Naive B cell (primary cell): ENCODE measurements around the gene LONP1. TPM values are rescaled to one million over a fixed set of nuclear protein-coding genes. Genes with fewer than 3 reads are reported as not detected.
A peak's percentile ranks its signal among the peaks of the same experiment; 100 is the strongest.

Source experiments
- ATAC-seq, 2 donors: fragments of 150-1000 bp; cut with Tn5 transposase; 2 replicates each; pipeline ENCODE4 v1.10.0; 2021; ENCODE audit warnings: low read depth in 2 of 2, mild to moderate bottlenecking in 2 of 2, moderate library complexity in 2 of 2
- DNase-seq: peaks from one replicate; pipeline ENCODE4 v3.0.0; 2022
- H3K27ac Mint-ChIP-seq, 6 donors: one replicate each; pipeline ENCODE4 v1.8.0; 2020 to 2022; ENCODE audit warnings: mild to moderate bottlenecking in 6 of 6, mixed read lengths in 6 of 6, moderate library complexity in 5 of 6, inconsistent platforms in 2 of 6
- H3K27me3 Mint-ChIP-seq, 3 donors: one replicate each; pipeline ENCODE4 v1.8.0; 2021 to 2022; ENCODE audit warnings: mixed read lengths in 3 of 3, mild to moderate bottlenecking in 1 of 3
- H3K36me3 Mint-ChIP-seq, 2 donors: one replicate each; pipeline ENCODE4 v1.8.0; 2020 to 2022; ENCODE audit warnings: mixed read lengths in 2 of 2, inconsistent platforms in 1 of 2, mild to moderate bottlenecking in 1 of 2
- H3K4me1 Mint-ChIP-seq, 3 donors: one replicate each; pipeline ENCODE4 v1.8.0; 2020 to 2022; ENCODE audit warnings: mixed read lengths in 3 of 3, inconsistent platforms in 1 of 3, mild to moderate bottlenecking in 1 of 3, moderate library complexity in 1 of 3
- H3K4me3 Mint-ChIP-seq, 8 donors: one replicate each; pipeline ENCODE4 v1.8.0; 2020 to 2022; ENCODE audit warnings: mild to moderate bottlenecking in 8 of 8, mixed read lengths in 8 of 8, moderate library complexity in 8 of 8, inconsistent platforms in 2 of 8
- H3K9me3 Mint-ChIP-seq, 7 donors: one replicate each; pipeline ENCODE4 v1.8.0; 2020 to 2022; ENCODE audit warnings: mixed read lengths in 7 of 7, mild to moderate bottlenecking in 5 of 7, inconsistent platforms in 2 of 7, moderate library complexity in 1 of 7
- polyA plus RNA-seq, 6 donors: library from polyadenylated mRNA; unstranded; fragments of 300-500 nt; fragmentation: Illumina TruSeq; gene quantifications; one replicate each; pipeline ENCODE4 v1.2.3, GENCODE V29; 2021; ENCODE audit warnings: low read depth in 6 of 6

Gene LONP1
- polyA plus RNA-seq, 6 donors from 2014 or later = 16.7 to 40.6 (median 21.7) TPM

DNA sequence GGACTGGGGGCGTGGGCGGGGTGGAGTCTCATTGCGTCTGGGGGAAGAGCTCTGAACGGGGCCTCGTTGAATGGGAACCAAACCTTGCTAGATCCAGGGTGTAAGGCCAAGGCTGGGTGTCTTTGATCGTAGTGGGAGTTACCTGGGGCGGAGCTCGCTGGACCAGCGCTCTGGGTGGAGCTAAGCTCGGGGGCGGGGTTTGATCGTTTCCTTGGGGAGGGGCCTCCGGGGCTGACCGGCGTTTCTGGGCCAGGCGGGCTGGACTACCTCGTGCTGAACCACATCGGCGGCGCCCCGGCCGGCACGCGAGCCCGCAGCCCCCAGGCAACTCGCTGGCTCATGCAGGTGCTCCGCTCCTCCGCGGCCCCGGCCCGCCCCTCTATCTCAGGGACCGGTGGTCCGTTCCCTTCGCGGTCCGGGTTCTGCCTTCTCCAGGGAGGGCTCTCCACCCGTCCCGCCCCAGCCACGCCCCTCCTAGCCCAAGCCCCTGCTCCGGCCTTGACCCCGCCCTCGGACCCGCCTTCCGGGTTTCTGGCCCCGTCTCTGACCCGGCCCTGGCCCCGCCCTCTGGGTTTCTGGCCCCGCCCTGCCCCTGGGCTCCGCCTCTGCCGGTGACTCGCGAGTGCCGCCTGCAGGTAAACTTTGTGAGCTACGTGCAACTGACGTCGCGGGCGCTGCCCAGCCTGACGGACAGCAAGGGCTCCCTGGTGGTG, 33.1 kb downstream of the LONP1 start:
- DNase-seq = peak; percentile 95
- peak overlapping the region; percentile 81 to 93 (median 87) for H3K4me3 Mint-ChIP-seq

DNA sequence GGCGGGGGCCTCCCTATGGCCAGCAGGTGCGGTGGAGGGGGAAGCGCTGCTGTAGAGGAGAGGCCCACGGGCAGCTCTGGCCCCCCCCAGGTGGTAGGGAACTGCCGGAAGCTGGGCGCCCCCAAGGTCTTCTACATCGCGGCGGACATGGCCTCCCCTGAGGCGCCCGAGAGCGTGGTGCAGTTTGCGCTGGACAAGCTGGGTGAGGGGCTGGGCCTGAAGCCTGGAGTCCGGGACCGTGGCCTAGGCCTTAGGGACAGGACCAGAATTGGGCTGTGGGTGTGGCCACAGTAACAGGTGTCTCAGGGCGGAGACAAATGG, 33.7 kb downstream of the LONP1 start:
- peaks cover 33 to 45% (median 44%) of the 10 kb centered on the region in 3 donors for H3K4me1 Mint-ChIP-seq
- DNase-seq (no peak), ATAC-seq (no peak)
- H3K36me3 Mint-ChIP-seq = no peaks in the 10 kb centered on the region
- H3K27me3 Mint-ChIP-seq = no peaks in the 10 kb centered on the region
- H3K27ac Mint-ChIP-seq = peak overlapping the region; percentile 86 to 97 (median 95)
- peaks cover 0 to 7% (median 0%) of the 10 kb centered on the region in 7 donors for H3K9me3 Mint-ChIP-seq
- H3K4me3 Mint-ChIP-seq = peak overlapping the region; percentile 81 to 93 (median 87)

More for the DNA sequence above, 33.1 kb downstream of the LONP1 start:
- Mint-ChIP-seq H3K4me1 (peaks cover 27 to 40% (median 39%) of the 10 kb centered on the region in 3 donors), H3K36me3 (no peaks in the 10 kb centered on the region), H3K27ac (peak overlapping the region; percentile 86 to 97 (median 95)), H3K9me3 (peaks cover 0 to 3% (median 0%) of the 10 kb centered on the region in 7 donors), H3K27me3 (no peaks in the 10 kb centered on the region)
- peak; percentile 65 to 66 for ATAC-seq

DNA sequence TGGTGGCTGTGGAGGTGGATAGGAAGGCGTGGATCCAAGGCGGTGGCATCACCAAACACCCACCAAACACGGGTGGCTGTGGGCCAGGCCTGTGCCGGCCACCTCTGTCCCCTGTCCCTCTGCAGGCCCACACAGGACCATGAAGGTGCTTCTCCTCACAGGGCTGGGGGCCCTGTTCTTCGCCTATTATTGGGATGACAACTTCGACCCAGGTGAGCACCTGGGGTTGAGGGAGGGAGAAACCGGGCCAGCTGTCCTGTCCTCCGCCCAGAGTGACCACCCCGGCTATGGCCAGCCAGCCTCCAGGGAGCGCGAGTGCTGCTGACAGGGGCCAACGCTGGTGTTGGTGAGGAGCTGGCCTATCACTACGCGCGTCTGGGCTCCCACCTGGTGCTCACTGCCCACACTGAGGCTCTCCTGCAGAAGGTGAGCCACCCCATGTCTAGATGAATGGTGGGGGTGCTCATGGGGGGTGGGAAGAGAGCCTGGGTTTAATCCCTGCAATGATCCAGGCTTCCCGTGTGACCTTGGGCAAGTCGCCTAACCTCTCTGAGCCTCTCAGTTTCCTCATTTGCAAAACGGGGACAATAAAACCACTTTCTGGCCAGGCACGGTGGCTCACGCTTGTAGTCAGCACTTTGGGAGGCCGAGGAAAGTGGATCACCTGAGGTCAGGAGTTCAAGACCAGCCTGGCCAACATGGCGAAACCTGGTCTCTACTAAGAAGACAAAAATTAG, 35.1 kb downstream of the LONP1 start:
- H3K36me3 Mint-ChIP-seq = no peaks in the 10 kb centered on the region
- DNase-seq (no peak), ATAC-seq (no peak)
- no peaks in the 10 kb centered on the region for H3K27me3 Mint-ChIP-seq
- H3K4me3 Mint-ChIP-seq = peak overlapping the region in 3 of 8 donors; percentile 25 to 54 (median 38)
- no peak overlapping the region for H3K27ac Mint-ChIP-seq
- peaks cover 0 to 7% (median 0%) of the 10 kb centered on the region in 7 donors for H3K9me3 Mint-ChIP-seq
- peaks cover 28 to 39% (median 38%) of the 10 kb centered on the region in 3 donors for H3K4me1 Mint-ChIP-seq

DNA sequence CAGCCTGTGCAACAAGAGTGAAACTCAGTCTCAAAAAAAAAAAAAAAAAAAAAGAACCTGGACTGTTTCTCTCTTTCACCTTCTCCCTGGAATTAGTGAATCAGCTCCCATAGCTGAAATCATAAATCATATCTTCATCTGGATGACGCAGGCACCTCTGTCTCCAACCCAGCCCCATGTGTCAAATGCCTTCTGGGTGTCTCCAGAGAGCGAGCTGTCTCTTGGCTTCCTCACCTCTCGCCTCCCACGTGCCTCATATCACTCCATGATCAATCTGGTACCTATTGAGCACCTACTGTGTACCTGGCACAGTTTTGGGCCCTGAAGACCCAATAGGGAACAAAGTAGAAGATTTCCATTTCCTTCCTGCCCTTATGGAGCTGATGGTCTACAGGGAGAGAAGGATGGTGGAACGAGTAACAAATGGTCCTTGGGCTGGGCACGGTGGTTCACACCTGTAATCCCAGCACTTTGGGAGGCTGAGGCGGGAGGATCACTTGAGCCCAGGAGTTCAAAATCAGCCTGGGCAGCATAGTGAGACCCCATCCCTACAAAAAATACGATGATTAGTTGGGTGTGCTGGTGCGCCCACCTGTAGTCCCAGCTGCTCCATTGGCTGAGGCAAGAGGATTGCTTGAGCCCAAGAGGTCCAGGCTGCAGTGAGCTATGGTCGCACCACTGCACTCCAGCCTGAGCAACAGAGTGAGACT, 36.6 kb downstream of the LONP1 start:
- Mint-ChIP-seq H3K36me3 (no peaks in the 10 kb centered on the region), H3K27me3 (no peaks in the 10 kb centered on the region), H3K27ac (peak overlapping the region in 3 of 6 donors; percentile 38 to 86 (median 80)), H3K9me3 (peaks cover 0 to 6% (median 0%) of the 10 kb centered on the region in 7 donors), H3K4me3 (peak overlapping the region in 5 of 8 donors; percentile 29 to 66 (median 53)), H3K4me1 (peaks cover 30 to 46% (median 38%) of the 10 kb centered on the region in 3 donors)
- DNase-seq (no peak), ATAC-seq (no peak)

DNA sequence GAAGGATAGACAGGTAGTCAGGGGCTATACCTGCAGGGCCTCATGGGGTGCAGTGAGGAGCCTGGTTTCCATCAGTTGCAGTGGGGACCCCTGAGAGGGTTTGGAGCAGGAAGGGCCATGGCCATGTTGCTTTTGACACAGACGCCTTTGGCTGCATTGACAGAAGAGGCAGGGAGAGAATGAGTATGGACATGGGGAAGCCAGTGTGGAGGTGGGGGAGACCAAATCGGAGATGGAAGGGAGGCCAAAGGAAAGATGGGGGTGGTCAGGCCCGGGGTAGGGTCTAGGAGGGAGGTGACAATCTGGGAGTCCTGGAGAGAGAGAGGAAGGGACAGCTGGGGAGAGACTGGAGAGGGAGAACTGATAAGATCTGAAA, 37.9 kb downstream of the LONP1 start:
- peaks cover 0 to 5% (median 0%) of the 10 kb centered on the region in 7 donors for H3K9me3 Mint-ChIP-seq
- DNase-seq (no peak), ATAC-seq (no peak)
- H3K4me3 Mint-ChIP-seq = peak overlapping the region; percentile 73 to 89 (median 82)
- H3K27me3 Mint-ChIP-seq = no peaks in the 10 kb centered on the region
- peaks cover 28 to 43% (median 35%) of the 10 kb centered on the region in 3 donors for H3K4me1 Mint-ChIP-seq
- H3K36me3 Mint-ChIP-seq = no peaks in the 10 kb centered on the region
- H3K27ac Mint-ChIP-seq = peak overlapping the region in 5 of 6 donors; percentile 70 to 96 (median 92)

DNA sequence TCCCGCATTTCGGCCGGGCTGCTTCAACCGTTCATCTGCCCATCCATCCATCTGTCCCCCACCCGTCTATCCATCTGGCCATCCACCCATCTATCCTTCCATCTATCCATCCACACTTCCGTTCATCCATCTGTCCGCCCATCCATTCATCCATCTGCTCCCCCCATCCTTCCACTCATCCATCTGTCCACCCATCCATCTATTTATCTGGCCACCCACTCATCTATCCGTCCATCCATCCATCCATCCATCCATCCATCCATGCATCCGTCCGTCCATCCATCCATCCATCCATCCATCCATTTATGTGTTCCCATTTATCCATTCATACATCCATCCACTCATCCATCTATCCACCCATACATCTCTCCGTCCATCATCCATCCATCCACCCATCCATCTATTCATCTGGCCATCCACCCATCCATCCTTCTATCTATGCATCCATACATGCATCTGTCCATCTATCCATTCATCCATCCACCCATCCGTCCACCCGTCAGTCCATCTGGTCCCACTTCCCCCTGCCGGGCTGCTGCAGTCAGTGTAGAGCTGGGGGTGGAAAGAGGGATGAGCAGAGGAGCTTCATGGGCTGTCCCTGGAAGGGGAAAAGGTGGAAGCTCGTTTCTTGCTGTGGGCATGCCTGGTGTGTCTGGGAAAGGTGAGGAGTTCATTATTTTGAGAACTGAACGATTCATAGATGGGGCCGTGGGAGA, 38.4 kb downstream of the LONP1 start:
- ATAC-seq (no peak), DNase-seq (no peak)
- Mint-ChIP-seq H3K4me1 (peaks cover 28 to 42% (median 32%) of the 10 kb centered on the region in 3 donors), H3K27ac (peak overlapping the region; percentile 11 to 96 (median 91)), H3K9me3 (peaks cover 0 to 5% (median 0%) of the 10 kb centered on the region in 7 donors), H3K4me3 (peak overlapping the region; percentile 73 to 91 (median 86)), H3K36me3 (no peaks in the 10 kb centered on the region), H3K27me3 (no peaks in the 10 kb centered on the region)

DNA sequence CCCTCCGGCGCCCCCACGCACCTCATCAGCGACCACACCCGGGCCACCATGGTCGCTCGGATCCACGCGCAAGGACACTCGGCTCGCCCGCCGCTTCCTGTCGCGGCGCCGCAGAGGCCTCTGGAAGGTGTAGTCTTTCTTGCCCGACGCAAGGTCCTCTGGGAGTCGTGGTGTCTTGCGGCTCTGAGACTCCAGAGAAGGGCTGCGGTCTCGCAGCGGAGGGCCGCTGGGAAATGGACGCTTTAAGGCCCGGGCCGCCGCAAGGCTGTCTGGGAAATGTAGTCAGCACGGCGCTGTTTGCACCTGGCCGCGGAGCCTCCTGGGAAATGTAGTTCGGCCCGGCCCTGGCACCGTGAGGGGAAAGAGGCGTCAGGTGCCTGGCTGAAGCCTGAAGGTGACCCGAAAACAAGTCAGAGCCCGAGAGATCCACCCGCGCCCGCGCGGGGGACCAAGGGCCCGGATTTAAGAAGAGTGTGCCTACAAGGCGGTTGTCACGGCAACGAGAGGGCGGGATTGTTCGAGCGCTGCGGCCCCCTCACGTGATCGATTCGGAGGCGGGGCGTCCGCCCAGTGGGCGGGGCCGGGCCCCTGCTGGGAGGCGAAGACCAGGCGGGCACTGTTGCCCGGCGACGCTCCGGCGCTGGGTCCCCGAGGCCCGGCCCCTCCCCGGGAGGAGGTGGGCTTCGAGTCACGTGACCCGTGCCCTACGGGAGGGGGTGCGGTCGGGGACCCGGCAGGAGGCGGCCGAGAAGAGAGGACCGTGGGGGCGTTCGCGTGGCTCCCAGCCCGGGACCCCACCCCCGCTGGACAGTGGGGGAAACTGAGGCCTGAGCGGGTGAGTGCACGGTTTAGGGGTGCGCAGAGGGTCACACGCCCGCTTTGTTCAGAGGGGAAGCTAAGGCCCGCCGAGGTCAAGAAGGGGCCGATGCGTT, 39.2 kb downstream of the LONP1 start, which contains the start of the genes HSD11B1L and MICOS13:
TSS of gene HSD11B1L (plus strand) at position 591 of the 932 bp plus-strand sequence. CDS start 3,806 bp downstream, outside the sequence.
TSS of gene MICOS13 (minus strand) at position 80 of the 932 bp plus-strand sequence. CDS start at position 50, 30 bp downstream.
- peaks cover 0 to 5% (median 0%) of the 10 kb centered on the region in 7 donors for H3K9me3 Mint-ChIP-seq
- no peaks in the 10 kb centered on the region for H3K27me3 Mint-ChIP-seq
- H3K27ac Mint-ChIP-seq = peak within 1 kb of the TSS; percentile 96 to 100 (median 99)
- peaks cover 24 to 35% (median 32%) of the 10 kb centered on the region in 3 donors for H3K4me1 Mint-ChIP-seq
- H3K4me3 Mint-ChIP-seq = peak within 1 kb of the TSS; percentile 79 to 98 (median 94)
- no peaks in the 10 kb centered on the region for H3K36me3 Mint-ChIP-seq
- peak; percentile 98 for DNase-seq
- ATAC-seq = peak; percentile 90 to 94

DNA sequence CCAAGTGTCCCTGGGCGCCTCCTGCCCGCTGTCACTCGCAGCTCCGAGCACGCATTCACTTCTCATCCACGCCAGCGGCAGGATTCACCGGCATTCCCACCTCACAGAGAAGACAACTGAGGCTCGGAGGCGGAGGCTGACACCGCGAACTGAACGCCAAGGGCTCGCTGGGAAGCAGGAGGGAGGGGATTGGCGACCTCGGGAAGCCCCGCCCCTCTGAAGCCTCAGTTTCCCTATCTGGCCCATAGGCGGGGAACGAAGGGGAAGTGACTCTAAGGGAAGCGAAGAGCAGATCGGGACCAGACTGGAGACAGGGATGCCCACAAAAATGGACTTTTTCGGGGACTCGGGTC, 39.9 kb downstream of the LONP1 start:
- H3K36me3 Mint-ChIP-seq = no peaks in the 10 kb centered on the region
- H3K27ac Mint-ChIP-seq = peak overlapping the region; percentile 96 to 100 (median 99)
- peaks cover 24 to 35% (median 32%) of the 10 kb centered on the region in 3 donors for H3K4me1 Mint-ChIP-seq
- ATAC-seq = no peak
- no peaks in the 10 kb centered on the region for H3K27me3 Mint-ChIP-seq
- H3K9me3 Mint-ChIP-seq = peaks cover 0 to 5% (median 0%) of the 10 kb centered on the region in 7 donors
- no peak for DNase-seq
- peak overlapping the region; percentile 79 to 98 (median 94) for H3K4me3 Mint-ChIP-seq

DNA sequence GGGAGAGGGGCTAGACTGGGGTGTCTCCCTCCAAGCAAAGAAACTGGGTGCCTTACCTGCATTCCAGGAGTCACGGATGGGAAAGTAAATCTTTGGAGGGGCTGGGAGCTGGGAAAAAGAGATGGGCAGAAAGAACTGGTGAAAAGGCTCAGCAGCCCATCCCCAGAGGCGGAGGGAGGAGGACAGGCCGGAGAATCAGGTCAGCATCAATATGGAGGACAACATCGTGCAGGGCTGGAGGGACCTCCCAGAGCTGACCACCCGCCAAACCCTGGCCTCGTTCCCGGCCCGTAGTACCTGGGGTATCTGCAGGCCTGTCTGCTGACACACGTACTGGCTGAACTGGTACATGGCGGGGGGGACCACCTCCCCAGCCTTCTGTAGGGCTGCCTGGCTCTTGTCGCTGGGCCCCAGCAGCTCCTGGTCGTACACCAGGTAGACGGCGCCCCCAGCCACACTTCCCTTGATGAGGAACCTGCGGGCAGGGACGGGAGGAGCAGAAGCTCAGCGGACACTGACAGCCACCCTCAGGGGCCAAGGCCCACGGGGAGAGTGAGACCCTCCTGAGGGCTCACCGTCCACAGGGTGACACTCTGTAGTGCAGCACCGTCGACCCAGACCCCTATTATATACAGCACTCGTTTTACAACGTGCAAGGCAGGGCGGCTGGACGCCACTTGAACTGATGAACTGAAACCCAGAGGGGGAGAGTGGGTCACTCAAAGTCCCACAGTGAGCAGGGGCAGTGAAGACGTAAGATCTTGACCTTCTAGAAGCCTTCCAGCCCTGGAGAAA, 40.5 kb downstream of the LONP1 start:
- Mint-ChIP-seq H3K9me3 (peaks cover 0 to 5% (median 0%) of the 10 kb centered on the region in 7 donors), H3K4me1 (peaks cover 24 to 35% (median 32%) of the 10 kb centered on the region in 3 donors), H3K36me3 (no peaks in the 10 kb centered on the region), H3K27ac (peak overlapping the region; percentile 96 to 100 (median 99)), H3K4me3 (peak overlapping the region; percentile 79 to 98 (median 94)), H3K27me3 (no peaks in the 10 kb centered on the region)
- ATAC-seq (no peak), DNase-seq (no peak)

DNA sequence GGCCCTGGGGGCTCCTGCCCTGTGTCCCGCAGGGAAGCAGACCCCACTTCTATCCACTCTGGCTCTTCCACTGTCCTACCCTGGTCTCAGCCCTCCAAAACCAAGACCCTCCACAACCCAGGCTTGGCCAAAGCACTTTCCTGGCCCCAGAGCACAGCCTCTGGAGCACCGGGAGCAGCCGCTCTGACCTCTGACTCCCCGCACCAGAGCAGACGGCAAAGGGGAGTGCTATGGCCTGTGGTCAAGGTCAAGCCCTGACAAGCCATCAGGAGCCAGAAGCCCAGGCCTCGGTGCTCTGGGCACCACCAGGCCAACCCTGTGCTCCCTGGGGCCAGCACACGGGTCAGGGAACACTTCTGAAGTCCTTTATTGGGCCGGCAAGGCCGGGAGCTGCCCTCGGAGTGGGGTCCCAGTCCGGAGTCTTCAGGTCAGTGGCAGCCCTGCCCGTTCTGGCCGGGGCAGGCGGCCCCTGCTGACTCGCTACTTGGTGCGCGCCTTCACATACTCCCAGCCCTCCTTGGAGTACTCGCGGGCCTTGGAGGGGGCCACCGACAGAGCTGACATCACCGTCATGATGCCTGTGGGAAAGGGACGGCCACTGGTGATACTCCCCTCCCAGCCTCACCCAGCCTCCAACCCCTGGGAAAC, 41.8 kb downstream of the LONP1 start:
- H3K27me3 Mint-ChIP-seq = no peaks in the 10 kb centered on the region
- ATAC-seq (no peak), DNase-seq (no peak)
- H3K36me3 Mint-ChIP-seq = peaks cover 0 to 8% of the 10 kb centered on the region in 2 donors
- peaks cover 0 to 10% (median 0%) of the 10 kb centered on the region in 7 donors for H3K9me3 Mint-ChIP-seq
- H3K4me1 Mint-ChIP-seq = peaks cover 19 to 34% (median 33%) of the 10 kb centered on the region in 3 donors
- H3K27ac Mint-ChIP-seq = no peak overlapping the region
- peak overlapping the region in 1 of 8 donors; percentile 22 for H3K4me3 Mint-ChIP-seq

DNA sequence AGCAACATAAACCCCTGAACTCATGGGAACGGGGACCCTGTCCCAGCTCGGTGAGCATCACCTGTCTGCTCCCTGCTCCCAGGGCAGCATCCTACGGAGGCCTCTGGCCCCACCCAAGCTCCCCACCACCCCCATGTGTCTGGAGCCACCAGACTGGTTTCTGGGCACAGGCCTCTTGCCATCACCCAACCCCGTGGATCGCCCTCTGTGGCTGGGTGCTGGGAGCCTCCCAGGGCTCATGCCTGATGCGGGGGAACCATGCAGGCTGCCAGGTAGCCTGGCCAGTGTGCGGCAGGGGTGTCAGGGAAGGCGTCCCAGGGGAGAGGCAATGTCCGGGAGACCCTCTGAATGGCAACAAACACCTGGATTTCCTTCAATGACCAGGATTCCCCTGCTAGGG, 42.4 kb downstream of the LONP1 start:
- DNase-seq = no peak
- H3K36me3 Mint-ChIP-seq = peaks cover 0 to 8% of the 10 kb centered on the region in 2 donors
- H3K27ac Mint-ChIP-seq = no peak overlapping the region
- no peaks in the 10 kb centered on the region for H3K27me3 Mint-ChIP-seq
- no peak for ATAC-seq
- peaks cover 19 to 32% (median 31%) of the 10 kb centered on the region in 3 donors for H3K4me1 Mint-ChIP-seq
- no peak overlapping the region for H3K4me3 Mint-ChIP-seq
- peaks cover 0 to 10% (median 0%) of the 10 kb centered on the region in 7 donors for H3K9me3 Mint-ChIP-seq
